ENCODE results near the gene CCR7. TPM values are rescaled to one million over a fixed set of nuclear protein-coding genes. Genes with fewer than 3 reads are reported as not detected.

The CCR7 gene
- total RNA-seq, 4 donors from 2014 or later: 0.12 to 0.95 (median 0.53) TPM; not detected in 1

GRCh38 chr17:40551879-40552768, 13.1 kb downstream of the CCR7 start:
- H3K9me3 ChIP-seq: no peaks in the 10 kb centered on the region
- H3K4me1 ChIP-seq: peaks cover 62 to 100% (median 79%) of the 10 kb centered on the region in 3 donors
- H3K4me3 ChIP-seq: no peak overlapping the region
- H3K27ac ChIP-seq: peak overlapping the region; percentile 71 to 93 (median 88)
- no peak for TF ChIP-seq CTCF (IDR thresholded peaks at IDR 0.05)
- no peak for TF ChIP-seq POLR2A (IDR thresholded peaks at IDR 0.05)
- intact Hi-C loops (cut with DNase I): loop anchor here (10.0 kb wide), 1 partner anchor 247 kb away; the partner anchor contains the start of gene RARA
- H3K27me3 ChIP-seq: no peaks in the 10 kb centered on the region
- H3K36me3 ChIP-seq: no peaks in the 10 kb centered on the region
- WGBS, 2 donors: 82 to 83% methylated on average over 27 to 32 of the region's 32 CpGs
- DNase-seq: no peak

DNA sequence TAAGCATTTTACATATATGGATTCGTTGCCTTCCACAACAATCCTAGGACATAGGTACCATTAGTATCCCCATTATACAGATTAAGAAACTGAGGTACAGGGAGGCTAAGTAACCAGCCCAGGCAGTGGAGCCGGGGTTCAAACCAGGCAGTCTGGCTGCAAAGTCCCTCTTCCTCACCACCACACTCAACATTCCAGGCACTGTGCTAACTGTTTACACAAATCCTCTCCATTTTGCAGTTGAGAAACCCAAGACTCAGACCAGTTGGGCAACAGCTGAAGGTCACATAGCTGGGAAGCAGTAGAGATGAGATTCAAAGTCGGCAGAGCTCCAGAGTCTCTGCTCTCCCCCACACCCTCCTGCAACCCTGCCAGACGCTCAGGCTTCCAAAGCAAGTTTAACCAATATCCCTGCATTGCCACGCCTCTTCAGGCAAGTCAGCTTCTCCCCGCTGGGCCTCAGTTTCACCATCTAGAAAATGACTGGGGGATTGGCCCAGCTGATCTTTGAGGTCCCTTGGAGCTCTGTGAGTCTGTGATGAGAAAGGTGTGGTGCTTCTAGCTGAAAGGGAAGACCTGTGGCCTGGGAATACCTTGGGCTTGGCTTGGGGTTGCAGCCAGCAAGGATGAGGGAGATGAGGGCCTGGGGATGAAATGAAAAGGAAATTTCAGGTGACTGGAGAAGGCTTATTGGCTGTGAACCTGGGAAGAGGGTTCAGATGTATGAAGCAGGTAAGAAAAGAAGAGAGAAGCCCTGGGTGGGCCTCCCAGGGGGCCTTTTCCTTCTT, 14.0 kb downstream of the CCR7 start:
- Histone ChIP-seq H3K9me3 (no peaks in the 10 kb centered on the region), H3K27ac (peak overlapping the region; percentile 71 to 93 (median 88)), H3K4me1 (peaks cover 60 to 97% (median 79%) of the 10 kb centered on the region in 3 donors), H3K27me3 (no peaks in the 10 kb centered on the region), H3K4me3 (no peak overlapping the region), H3K36me3 (no peaks in the 10 kb centered on the region)
- intact Hi-C loops (cut with DNase I): loop anchor here (10.0 kb wide), 1 partner anchor 246 kb away; the partner anchor contains the start of gene RARA
- 33 to 56% methylated on average over 4 to 5 of the region's 6 CpGs for WGBS, 2 donors
- TF ChIP-seq POLR2A (IDR thresholded peaks at IDR 0.05) (no peak), CTCF (IDR thresholded peaks at IDR 0.05) (no peak)
- DNase-seq: no peak

- DNase-seq: no peak
- intact Hi-C loops (cut with DNase I): loop anchor here (10.0 kb wide), 1 partner anchor 246 kb away; the partner anchor contains the start of gene RARA
- WGBS, 2 donors: 60 to 74% methylated on average over 8 of the region's 8 CpGs
Measured at GRCh38 chr17:40550608-40551007, 14.7 kb downstream of the CCR7 start.

GRCh38 chr17:40548982-40549685, 16.1 kb downstream of the CCR7 start:
- no peak for TF ChIP-seq POLR2A (IDR thresholded peaks at IDR 0.05)
- no peak for TF ChIP-seq CTCF (IDR thresholded peaks at IDR 0.05)
- Histone ChIP-seq H3K4me1 (peaks cover 54 to 83% (median 72%) of the 10 kb centered on the region in 3 donors), H3K9me3 (no peaks in the 10 kb centered on the region), H3K36me3 (no peaks in the 10 kb centered on the region), H3K4me3 (no peak overlapping the region), H3K27me3 (no peaks in the 10 kb centered on the region), H3K27ac (peak overlapping the region; percentile 71 to 93 (median 88))
- DNase-seq: no peak
- intact Hi-C loops (cut with DNase I): no loop called here
- 40 to 52% methylated on average over 8 to 9 of the region's 9 CpGs for WGBS, 2 donors

More at GRCh38 chr17:40550608-40551007, 14.7 kb downstream of the CCR7 start:
- Histone ChIP-seq H3K9me3 (no peaks in the 10 kb centered on the region), H3K4me1 (peaks cover 60 to 90% (median 79%) of the 10 kb centered on the region in 3 donors), H3K27me3 (no peaks in the 10 kb centered on the region), H3K4me3 (no peak overlapping the region), H3K27ac (peak overlapping the region; percentile 71 to 93 (median 88)), H3K36me3 (no peaks in the 10 kb centered on the region)
- TF ChIP-seq POLR2A (IDR thresholded peaks at IDR 0.05) (no peak), CTCF (IDR thresholded peaks at IDR 0.05) (no peak)
